ENCODE measurements around the gene FOXP1. TPM values are rescaled to one million over a fixed set of nuclear protein-coding genes. Genes with fewer than 3 reads are reported as not detected.

Gene FOXP1
- total and polyA plus RNA-seq, 2 of the 8 experiments (the other 6 are each of a cell fraction or from before 2014, with no cell fraction given): 13.9 to 25.4 TPM

- Histone ChIP-seq H3K27me3 (replicated peaks in 1 of 4; ENCODE audit: control insufficient read depth in 3 of 4, extremely low read depth in 1 of 4, insufficient read depth in 3 of 4, low read length in 3 of 4) (no peaks in the 10 kb centered on the region), H3K4me3 (ENCODE audit: extremely low read depth in 1 of 4, insufficient read depth in 2 of 4, low read depth in 3 of 4, low read length in 4 of 4) (no peak overlapping the region), H4K91ac (replicated peaks; ENCODE audit: insufficient read length, low read length) (no peak overlapping the region), H3K27ac (ENCODE audit: low read depth, low read length) (no peak overlapping the region), H2BK120ac (replicated peaks; ENCODE audit: low read depth, low read length) (no peak overlapping the region), H3K18ac (ENCODE audit: extremely low read depth, low read length) (no peak overlapping the region), H3K79me1 (ENCODE audit: low read depth, low read length) (no peaks in the 10 kb centered on the region), H3K36me3 (ENCODE audit: control insufficient read depth in 2 of 4, insufficient read depth in 4 of 4, low read length in 3 of 4) (no peaks in the 10 kb centered on the region), H3K79me2 (ENCODE audit: control insufficient read depth in 1 of 2, insufficient read depth in 2 of 2, low read length in 2 of 2) (no peaks in the 10 kb centered on the region), H3K4ac (replicated peaks; ENCODE audit: insufficient read length, low read depth, low read length) (no peak overlapping the region), H4K5ac (ENCODE audit: insufficient read length, low read depth, low read length) (no peak overlapping the region), H3K56ac (replicated peaks; ENCODE audit: insufficient read length, low read depth, low read length) (no peak overlapping the region), H2BK12ac (ENCODE audit: low read depth, low read length) (no peak overlapping the region), H3K9ac (replicated peaks in 1 of 4; ENCODE audit: extremely low read depth in 1 of 4, low read depth in 3 of 4, low read length in 3 of 4) (no peak overlapping the region), H3K14ac (ENCODE audit: insufficient read length) (no peak overlapping the region), H2AFZ (ENCODE audit: low read length) (no peak overlapping the region), H2BK5ac (ENCODE audit: low read depth, low read length) (no peak overlapping the region), H2AK5ac (ENCODE audit: low read depth, low read length) (no peak overlapping the region), H3K9me3 (ENCODE audit: insufficient read depth in 2 of 2, low read depth in 1 of 2, low read length in 1 of 2) (no peaks in the 10 kb centered on the region), H3K23me2 (ENCODE audit: low read depth, low read length) (no peaks in the 10 kb centered on the region), H4K8ac (ENCODE audit: extremely low read depth, insufficient read depth, low read length) (no peak overlapping the region), H3K4me1 (replicated peaks in 1 of 4; ENCODE audit: control insufficient read depth in 3 of 4, insufficient read depth in 4 of 4, low read length in 3 of 4) (peaks cover 0 to 4% (median 1%) of the 10 kb centered on the region in 4 experiments; a peak in 2 of 7 replicates), H4K20me1 (replicated peaks in 1 of 2; ENCODE audit: control insufficient read depth in 1 of 2, insufficient read depth in 2 of 2, low read length in 2 of 2) (no peaks in the 10 kb centered on the region), H3K23ac (ENCODE audit: insufficient read length) (no peak overlapping the region), H2BK20ac (ENCODE audit: low read length) (no peak overlapping the region), H2BK15ac (ENCODE audit: low read length) (no peak overlapping the region), H3K4me2 (ENCODE audit: insufficient read depth in 1 of 2, low read depth in 2 of 2, low read length in 2 of 2) (no peak overlapping the region)
- no peak for TF ChIP-seq TAF1 (IDR thresholded peaks at IDR 0.05; ENCODE audit: low read depth, low read length)
- no peak for TF ChIP-seq HDAC2 (IDR thresholded peaks at IDR 0.05; ENCODE audit: borderline replicate concordance in 1 of 2, low read depth in 2 of 2, low read length in 2 of 2)
- TF ChIP-seq SIRT6 (IDR thresholded peaks at IDR 0.05; ENCODE audit: low read length): no peak
- TF ChIP-seq EP300 (IDR thresholded peaks at IDR 0.05; ENCODE audit: borderline replicate concordance in 1 of 2, low read depth in 2 of 2, low read length in 2 of 2): no peak
- TF ChIP-seq TBP (IDR thresholded peaks at IDR 0.05; ENCODE audit: low read depth, low read length): no peak
- TF ChIP-seq SP1 (IDR thresholded peaks at IDR 0.05; ENCODE audit: low read depth, low read length): no peak
- TF ChIP-seq SIN3A (conservative IDR thresholded peaks at IDR 0.05 in 1 of 2, IDR thresholded peaks at IDR 0.05 in 1 of 2; ENCODE audit: low read depth in 1 of 2, low read length in 2 of 2): no peak
- TF ChIP-seq CBX5 (IDR thresholded peaks at IDR 0.05; ENCODE audit: low read depth, low read length): no peak
- TF ChIP-seq SRF (IDR thresholded peaks at IDR 0.05; ENCODE audit: low read depth, low read length): no peak
- no peak for TF ChIP-seq KDM1A (IDR thresholded peaks at IDR 0.05; ENCODE audit: borderline replicate concordance, low read length)
- POLR2A ChIA-PET (ENCODE audit: partially characterized antibody): no interaction called here
- 93% methylated on average over 1 of the region's 1 CpG; no CpG with 5 or more reads in 1 of the 2 experiments for WGBS, 2 experiments (ENCODE audit: extremely low coverage in 1 of 2, insufficient coverage in 1 of 2, insufficient read length in 1 of 2, insufficient replicate concordance in 2 of 2, low coverage in 1 of 2, low lambda C conversion rate in 2 of 2, missing lambda C conversion rate in 1 of 2)
- CTCF ChIA-PET (ENCODE audit: partially characterized antibody): interaction anchor here (1.2 to 1.3 kb wide), 2 partner anchors 49 to 234 kb away, joined by 4 to 6 read pairs; no protein-coding TSS in a partner anchor
- no peak for FAIRE-seq
- no peak for DNase-seq (ENCODE audit: low read depth in 1 of 2, low spot score in 2 of 2)
Measured at GRCh38 chr3:71446734-71447133, 136.8 kb downstream of the FOXP1 start.

Measured in H1 (cell line).